Keratinocyte (primary cell): Measurements from ENCODE around the gene SND1. TPM values are rescaled to one million over a fixed set of nuclear protein-coding genes. Genes with fewer than 3 reads are reported as not detected.

Experiments used
- DNase-seq: peaks from one replicate; pipeline ENCODE4 v3.0.0-alpha.2; 2011; ENCODE audit warnings: low read depth, missing footprints, low spot score
- FAIRE-seq: peaks from 2 replicates; lab custom pipeline; 2011; peaks lifted over from hg19 to GRCh38; lab: Jason Lieb, UNC
- H2AFZ ChIP-seq: 2 replicates; pipeline ENCODE4 v1.6.0; 2012; ENCODE audit warnings: low read length, control low read depth, inconsistent platforms; ENCODE audit not compliant: control insufficient read depth
- H3K27ac ChIP-seq: 2 replicates; pipeline ENCODE4 v1.5.1; 2011; ENCODE audit warnings: low read length; ENCODE audit not compliant: control insufficient read depth, insufficient read depth
- H3K27me3 ChIP-seq: 3 replicates; pipeline ENCODE4 v1.6.0; 2011; ENCODE audit warnings: low read length; ENCODE audit not compliant: control insufficient read depth, insufficient read depth; ENCODE audit errors: extremely low read depth
- H3K36me3 ChIP-seq, 2 experiments: 2 replicates in 1 of 2; 3 replicates in 1 of 2; pipeline ENCODE4 v1.5.1; 2011; ENCODE audit warnings: low read length in 2 of 2, mild to moderate bottlenecking in 1 of 2; ENCODE audit not compliant: control insufficient read depth in 2 of 2, insufficient read depth in 2 of 2; ENCODE audit errors: extremely low read depth in 1 of 2
- H3K4me1 ChIP-seq: 3 replicates; pipeline ENCODE4 v1.5.1; 2011; ENCODE audit warnings: low read length; ENCODE audit not compliant: control insufficient read depth, insufficient read depth; ENCODE audit errors: extremely low read depth
- H3K4me2 ChIP-seq: 3 replicates; pipeline ENCODE4 v1.6.0; 2011; ENCODE audit warnings: low read depth, low read length; ENCODE audit not compliant: control insufficient read depth, insufficient read depth; ENCODE audit errors: extremely low read depth
- H3K4me3 ChIP-seq, 3 experiments: fragments of 200-600 bp in 1 of 3; sonication (generic) in 1 of 3; 2 replicates in 2 of 3; 3 replicates in 1 of 3; pipeline ENCODE4 v1.5.1; 2011 to 2016; ENCODE audit warnings: low read length in 3 of 3, mild to moderate bottlenecking in 3 of 3, control low read depth in 2 of 3, inconsistent platforms in 1 of 3, low read depth in 1 of 3, mixed read lengths in 1 of 3, mixed run types in 1 of 3, moderate library complexity in 1 of 3; ENCODE audit not compliant: control insufficient read depth in 2 of 3, insufficient read depth in 2 of 3; ENCODE audit errors: extremely low read depth in 1 of 3
- H3K79me2 ChIP-seq: 2 replicates; pipeline ENCODE4 v1.6.0; 2012; ENCODE audit warnings: low read length; ENCODE audit not compliant: control insufficient read depth, insufficient read depth
- H3K9ac ChIP-seq: 3 replicates; pipeline ENCODE4 v1.6.0; 2011; ENCODE audit warnings: low read length; ENCODE audit not compliant: control insufficient read depth, insufficient read depth; ENCODE audit errors: extremely low read depth
- H3K9me1 ChIP-seq: 3 replicates; pipeline ENCODE4 v1.6.0; 2011; ENCODE audit warnings: low read length; ENCODE audit not compliant: control insufficient read depth, insufficient read depth; ENCODE audit errors: extremely low read depth
- H3K9me3 ChIP-seq: 2 replicates; pipeline ENCODE4 v1.5.1; 2012; ENCODE audit warnings: low read depth, low read length; ENCODE audit not compliant: control insufficient read depth
- H4K20me1 ChIP-seq: 3 replicates; pipeline ENCODE4 v1.6.0; 2011; ENCODE audit warnings: low read length; ENCODE audit not compliant: control insufficient read depth, insufficient read depth; ENCODE audit errors: extremely low read depth
- EZH2 ChIP-seq: IDR thresholded peaks from one replicate; pipeline ENCODE4 v1.6.1; 2012; ENCODE audit warnings: inconsistent platforms, mild to moderate bottlenecking, low read length, moderate library complexity
- dilution Hi-C: fragments of 300-500 bp; cut with MboI; formaldehyde crosslinking; loops from one replicate; pipeline ENCODE4 v1.7.0; 2020; ENCODE audit warnings: low sequenced_read_pairs; ENCODE audit not compliant: extremely low pct_ligation_motif_present
- polyA plus RNA-seq, 5 experiments: library from polyadenylated mRNA; depleted of rRNA in 3 of 5; stranded (reverse) in 3 of 5; stranded (forward) in 1 of 5; unstranded in 1 of 5; fragments of >200 nt; gene quantifications; 1 replicate in 1 of 5; 2 replicates in 3 of 5; 3 replicates in 1 of 5; pipeline versions ENCODE4 v1.2.1 to v1.2.3, GENCODE V29; 2011 to 2012; ENCODE audit warnings: missing spikeins in 2 of 5, low read depth in 1 of 5, low replicate concordance in 1 of 5
- TF ChIP-seq, protein P1 (sequence below), 3 experiments: IDR thresholded peaks in 1 of 3; conservative IDR thresholded peaks in 1 of 3; optimal IDR thresholded peaks in 1 of 3; 2 replicates in 2 of 3; 3 replicates in 1 of 3; pipeline versions ENCODE3 to v1.5.1; 2011; ENCODE audit warnings: low read length in 3 of 3, mild to moderate bottlenecking in 3 of 3, moderate library complexity in 2 of 3, control low read depth in 1 of 3, inconsistent platforms in 1 of 3; ENCODE audit not compliant: insufficient read depth in 2 of 3; ENCODE audit errors: extremely low read depth in 1 of 3

SND1 gene
- polyA plus RNA-seq, 1 donor (not counting 4 experiments of a cell fraction or from before 2014, with no cell fraction given), result 140 TPM

DNA sequence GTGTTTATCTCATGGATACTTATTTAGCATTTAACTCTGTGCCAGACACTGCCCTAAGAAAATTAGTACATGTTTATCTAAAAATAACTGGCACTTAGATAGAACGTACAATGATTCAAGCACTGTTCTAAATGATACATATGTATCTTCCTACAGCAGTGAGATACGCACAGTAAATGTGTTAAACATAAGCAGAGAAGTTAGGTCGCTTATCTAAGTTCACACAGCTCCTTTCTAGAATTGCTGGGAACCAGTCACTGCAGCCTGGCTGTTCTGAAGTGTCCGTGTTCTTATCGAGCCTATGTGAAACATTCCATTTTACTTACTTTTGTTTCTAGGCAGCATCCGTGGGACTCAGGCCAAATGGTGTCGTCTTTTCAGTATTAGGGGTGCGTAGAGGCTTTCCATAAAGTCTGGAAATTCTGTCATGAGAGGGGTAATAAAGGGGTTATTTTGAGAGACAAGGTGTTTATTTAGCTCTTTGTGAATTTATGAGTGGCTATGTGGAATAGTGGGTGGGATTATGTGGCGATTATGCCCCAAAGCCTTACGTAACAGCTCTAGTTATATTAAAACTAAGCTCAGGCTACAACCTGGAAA lies 186.9 kb downstream of the SND1 start:
- peaks cover 30% of the 10 kb centered on the region for H3K79me2 ChIP-seq
- TF ChIP-seq, protein P1, sequence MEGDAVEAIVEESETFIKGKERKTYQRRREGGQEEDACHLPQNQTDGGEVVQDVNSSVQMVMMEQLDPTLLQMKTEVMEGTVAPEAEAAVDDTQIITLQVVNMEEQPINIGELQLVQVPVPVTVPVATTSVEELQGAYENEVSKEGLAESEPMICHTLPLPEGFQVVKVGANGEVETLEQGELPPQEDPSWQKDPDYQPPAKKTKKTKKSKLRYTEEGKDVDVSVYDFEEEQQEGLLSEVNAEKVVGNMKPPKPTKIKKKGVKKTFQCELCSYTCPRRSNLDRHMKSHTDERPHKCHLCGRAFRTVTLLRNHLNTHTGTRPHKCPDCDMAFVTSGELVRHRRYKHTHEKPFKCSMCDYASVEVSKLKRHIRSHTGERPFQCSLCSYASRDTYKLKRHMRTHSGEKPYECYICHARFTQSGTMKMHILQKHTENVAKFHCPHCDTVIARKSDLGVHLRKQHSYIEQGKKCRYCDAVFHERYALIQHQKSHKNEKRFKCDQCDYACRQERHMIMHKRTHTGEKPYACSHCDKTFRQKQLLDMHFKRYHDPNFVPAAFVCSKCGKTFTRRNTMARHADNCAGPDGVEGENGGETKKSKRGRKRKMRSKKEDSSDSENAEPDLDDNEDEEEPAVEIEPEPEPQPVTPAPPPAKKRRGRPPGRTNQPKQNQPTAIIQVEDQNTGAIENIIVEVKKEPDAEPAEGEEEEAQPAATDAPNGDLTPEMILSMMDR (optimal IDR thresholded peaks at IDR 0.05 in 1 of 3, IDR thresholded peaks at IDR 0.05 in 1 of 3, conservative IDR thresholded peaks at IDR 0.05 in 1 of 3; ENCODE audit: extremely low read depth in 1 of 3, insufficient read depth in 2 of 3, low read length in 3 of 3), result no peak
- TF ChIP-seq EZH2, result no peak
- no peaks in the 10 kb centered on the region for H3K4me1 ChIP-seq
- no peak overlapping the region for H3K4me2 ChIP-seq
- H3K4me3 ChIP-seq, result no peak overlapping the region
- no peaks in the 10 kb centered on the region for H3K9me1 ChIP-seq
- H3K9ac ChIP-seq, result no peak overlapping the region
- peaks cover 2% of the 10 kb centered on the region for H4K20me1 ChIP-seq
- DNase-seq, result no peak
- peaks cover 4% of the 10 kb centered on the region for H3K9me3 ChIP-seq
- H3K27me3 ChIP-seq, result no peaks in the 10 kb centered on the region
- H3K27ac ChIP-seq, result no peak overlapping the region
- dilution Hi-C loops, result no loop called here
- FAIRE-seq, result no peak
- peaks cover 3 to 8% of the 10 kb centered on the region in 2 experiments for H3K36me3 ChIP-seq
- H2AFZ ChIP-seq, result no peak overlapping the region

DNA sequence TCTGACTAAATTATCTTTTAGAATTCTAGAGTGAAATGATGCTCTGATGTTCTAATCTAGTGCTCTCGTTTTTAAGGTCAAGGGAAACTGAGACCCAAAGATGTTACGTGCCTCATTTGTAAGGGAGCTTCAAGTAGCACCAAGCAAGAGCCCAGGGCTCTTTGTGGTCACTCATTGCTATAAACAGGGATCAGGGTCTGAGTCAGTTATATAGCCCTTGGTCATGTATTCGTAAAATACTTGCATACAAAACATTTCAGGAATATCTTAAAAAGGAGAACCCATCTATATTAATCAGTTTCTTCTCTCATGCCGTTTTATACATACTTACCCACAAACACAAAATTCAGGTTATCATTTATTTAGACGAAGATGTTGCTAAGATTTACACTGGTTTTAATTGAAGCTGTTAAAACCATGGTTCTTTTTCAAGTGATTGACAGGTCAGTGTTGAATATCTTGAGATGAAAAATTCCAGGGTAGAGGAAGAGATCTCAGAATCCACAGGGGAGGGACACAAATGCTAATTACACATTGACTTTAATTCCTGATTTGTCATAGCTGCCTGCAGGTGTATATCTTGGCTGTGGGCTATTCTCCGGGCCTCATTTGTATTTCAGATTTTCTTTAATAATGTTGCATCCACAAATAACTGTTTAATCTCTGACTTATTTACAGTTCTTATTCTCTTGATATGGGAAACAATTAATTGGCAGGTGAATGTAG lies 188.4 kb downstream of the SND1 start:
- no peak overlapping the region for H3K27ac ChIP-seq
- peaks cover 4% of the 10 kb centered on the region for H3K9me3 ChIP-seq
- peaks cover 3 to 13% of the 10 kb centered on the region in 2 experiments for H3K36me3 ChIP-seq
- H3K9ac ChIP-seq, result no peak overlapping the region
- no peaks in the 10 kb centered on the region for H4K20me1 ChIP-seq
- no peaks in the 10 kb centered on the region for H3K4me1 ChIP-seq
- no peaks in the 10 kb centered on the region for H3K27me3 ChIP-seq
- H3K4me2 ChIP-seq, result no peak overlapping the region
- FAIRE-seq, result no peak
- peaks cover 16% of the 10 kb centered on the region for H3K79me2 ChIP-seq
- no peak overlapping the region for H2AFZ ChIP-seq
- DNase-seq, result no peak
- dilution Hi-C loops, result no loop called here
- no peaks in the 10 kb centered on the region for H3K9me1 ChIP-seq
- H3K4me3 ChIP-seq, result no peak overlapping the region
- TF ChIP-seq, protein P1 (optimal IDR thresholded peaks at IDR 0.05 in 1 of 3, IDR thresholded peaks at IDR 0.05 in 1 of 3, conservative IDR thresholded peaks at IDR 0.05 in 1 of 3; ENCODE audit: extremely low read depth in 1 of 3, insufficient read depth in 2 of 3, low read length in 3 of 3), result no peak
- no peak for TF ChIP-seq EZH2
